GM12892 (cell line): Measurements from ENCODE around the gene KCNN1.
"Not testable (repeated sequence)": the region's sequence is repeated elsewhere in the genome, so short reads cannot be mapped to it uniquely, and the experiment has no call there.

Experiments
- DNase-seq: peaks from one replicate; pipeline ENCODE4 v3.0.0; 2011; ENCODE audit not compliant: insufficient read length
- FAIRE-seq: peaks from 2 replicates; lab custom pipeline; 2011; peaks lifted over from hg19 to GRCh38; lab: Jason Lieb, UNC
- POLR2A ChIP-seq: IDR thresholded peaks from 2 replicates; pipeline ENCODE4 v1.6.1; 2011; ENCODE audit warnings: low read depth, low read length, control low read depth
- POLR2AphosphoS5 ChIP-seq: IDR thresholded peaks from 2 replicates; pipeline ENCODE4 v1.6.1; 2011; ENCODE audit warnings: low read depth, low read length, control low read depth
- TAF1 ChIP-seq: IDR thresholded peaks from 2 replicates; pipeline ENCODE4 v1.6.1; 2011; ENCODE audit warnings: low read depth, mild to moderate bottlenecking, control low read depth, low read length, borderline replicate concordance

KCNN1 gene

DNA sequence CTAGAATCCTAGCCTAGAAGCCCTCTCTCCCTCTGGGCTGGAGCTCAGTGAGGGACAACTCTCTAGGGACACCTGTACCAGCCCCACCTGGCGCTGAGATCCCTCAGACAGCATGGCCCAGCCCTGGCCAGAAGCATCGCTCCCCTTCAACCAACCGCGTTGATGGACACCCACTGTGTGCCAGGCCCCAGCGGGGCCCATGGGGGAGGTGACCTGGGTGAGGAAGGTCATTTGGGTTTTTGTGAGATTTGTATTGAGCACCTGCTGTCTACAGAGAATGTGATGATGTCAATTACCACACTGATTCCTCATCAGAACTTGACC is 31.9 kb downstream of the KCNN1 start:
- no peak for TF ChIP-seq POLR2A
- TF ChIP-seq POLR2AphosphoS5, result no peak
- no peak for TF ChIP-seq TAF1
- FAIRE-seq, result no peak

DNA sequence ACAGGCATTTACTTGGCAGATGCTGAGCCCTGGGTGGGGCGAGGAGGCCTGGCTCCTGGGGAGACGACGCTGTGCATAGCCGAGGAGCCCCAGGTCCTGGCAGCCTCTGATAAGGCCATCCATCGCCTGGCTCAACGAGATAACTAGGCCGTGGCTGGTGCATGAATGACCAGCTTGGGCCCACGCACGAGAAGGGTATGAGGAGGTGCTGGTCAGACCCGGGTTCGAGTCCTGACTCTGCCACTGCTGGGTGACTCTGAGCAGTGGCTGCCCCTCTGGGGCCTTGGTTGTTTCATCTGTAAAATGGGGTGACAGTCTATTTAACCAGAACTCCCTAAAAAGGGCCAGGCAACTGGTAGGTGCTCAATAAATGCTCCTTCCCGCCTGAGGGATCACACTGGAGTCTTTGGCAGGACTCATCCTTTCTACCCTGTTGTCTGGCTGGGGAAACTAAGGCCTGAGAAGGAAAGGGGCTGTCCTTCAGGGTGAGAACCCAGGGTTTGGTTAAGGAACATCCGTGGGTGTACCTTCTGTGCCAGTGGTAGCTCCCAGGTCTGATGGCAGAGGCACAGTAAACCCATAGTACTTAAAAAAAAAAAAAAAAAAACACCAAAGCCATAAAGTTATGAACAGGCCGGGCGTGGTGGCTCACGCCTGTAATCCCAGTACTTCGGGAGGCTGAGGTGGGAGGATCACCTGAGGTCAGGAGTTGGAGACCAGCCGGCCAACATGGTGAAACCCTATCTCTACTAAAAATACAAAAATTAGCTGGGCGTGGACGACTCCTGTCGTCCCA is 33.0 kb downstream of the KCNN1 start:
- FAIRE-seq (no peak), DNase-seq (no peak)
- TF ChIP-seq POLR2A (no peak), TAF1 (no peak), POLR2AphosphoS5 (no peak)

More for the DNA sequence above, 31.9 kb downstream of the KCNN1 start:
- no peak for DNase-seq

DNA sequence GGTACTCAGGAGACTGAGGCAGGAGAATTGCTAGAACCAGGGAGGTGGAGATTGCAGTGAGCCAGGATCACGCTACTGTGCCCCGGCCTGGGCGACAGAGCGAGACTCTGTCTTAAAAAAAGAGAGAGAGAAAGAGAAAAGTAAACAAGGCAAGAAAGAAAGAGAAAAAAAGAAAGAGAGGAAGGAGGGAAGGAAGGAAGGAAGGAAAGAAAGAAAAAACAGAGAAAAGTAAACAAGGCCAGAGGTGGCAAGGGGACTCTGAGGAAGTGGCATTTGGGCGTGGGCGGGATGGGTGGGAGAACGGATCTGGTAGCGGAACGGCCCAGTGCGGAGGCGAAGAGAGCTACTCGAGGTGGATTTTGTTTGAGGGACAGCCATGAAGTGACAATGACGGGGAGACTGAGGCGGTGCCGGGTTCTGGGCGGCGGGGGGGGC is 33.6 kb downstream of the KCNN1 start:
- no peak for TF ChIP-seq POLR2AphosphoS5
- TF ChIP-seq POLR2A, result no peak
- no peak for TF ChIP-seq TAF1
- DNase-seq, result no peak
- no peak for FAIRE-seq

DNA sequence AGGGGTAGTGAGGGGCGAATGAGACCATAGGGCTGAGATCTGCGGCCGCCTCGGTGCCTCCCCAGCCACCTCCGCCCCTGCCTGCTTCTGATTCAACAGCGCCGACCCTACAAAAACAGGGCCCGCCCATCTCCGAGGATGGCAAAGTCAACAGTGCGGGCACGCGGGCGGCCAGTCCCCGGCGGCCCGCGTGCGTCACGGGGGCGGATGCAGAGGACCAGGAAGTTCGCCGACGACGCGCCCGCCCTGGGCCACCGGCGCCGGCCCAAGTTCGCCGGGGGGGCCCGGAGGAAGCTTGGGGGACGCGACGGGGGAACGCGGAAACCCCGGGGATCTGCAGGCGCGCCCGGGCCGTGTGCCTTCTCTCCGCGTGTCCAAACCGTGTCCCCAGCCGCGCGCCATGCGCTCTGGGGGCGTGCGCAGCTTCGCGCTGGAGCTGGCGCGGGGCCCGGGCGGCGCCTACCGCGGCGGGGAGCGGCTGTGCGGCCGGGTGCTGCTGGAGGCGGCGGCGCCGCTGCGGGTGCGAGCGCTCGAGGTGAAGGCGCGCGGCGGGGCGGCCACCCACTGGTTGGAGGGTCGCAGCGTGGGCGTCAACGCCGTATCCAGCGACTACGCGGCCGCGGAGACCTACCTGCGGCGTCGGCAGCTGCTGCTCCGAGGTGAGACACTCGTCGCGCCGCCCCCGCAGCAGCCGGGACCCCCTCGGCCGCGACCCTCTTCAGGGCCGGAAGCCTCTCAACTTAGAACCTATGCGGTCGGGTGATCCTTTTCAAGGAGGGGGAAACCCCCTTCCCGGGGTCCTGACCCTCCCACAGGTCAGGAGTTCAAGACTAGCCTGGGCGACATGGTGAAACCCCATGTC is 34.2 kb downstream of the KCNN1 start:
- FAIRE-seq, result no peak
- DNase-seq, result peak; percentile 83
- TF ChIP-seq POLR2AphosphoS5, result 0 out of 2 replicates have a peak, but pooled peaks have one; percentile 17
- peak; percentile 68; the same call in 1 of the 2 replicates for TF ChIP-seq POLR2A
- peak; percentile 17; the same call in 1 of the 2 replicates for TF ChIP-seq TAF1

DNA sequence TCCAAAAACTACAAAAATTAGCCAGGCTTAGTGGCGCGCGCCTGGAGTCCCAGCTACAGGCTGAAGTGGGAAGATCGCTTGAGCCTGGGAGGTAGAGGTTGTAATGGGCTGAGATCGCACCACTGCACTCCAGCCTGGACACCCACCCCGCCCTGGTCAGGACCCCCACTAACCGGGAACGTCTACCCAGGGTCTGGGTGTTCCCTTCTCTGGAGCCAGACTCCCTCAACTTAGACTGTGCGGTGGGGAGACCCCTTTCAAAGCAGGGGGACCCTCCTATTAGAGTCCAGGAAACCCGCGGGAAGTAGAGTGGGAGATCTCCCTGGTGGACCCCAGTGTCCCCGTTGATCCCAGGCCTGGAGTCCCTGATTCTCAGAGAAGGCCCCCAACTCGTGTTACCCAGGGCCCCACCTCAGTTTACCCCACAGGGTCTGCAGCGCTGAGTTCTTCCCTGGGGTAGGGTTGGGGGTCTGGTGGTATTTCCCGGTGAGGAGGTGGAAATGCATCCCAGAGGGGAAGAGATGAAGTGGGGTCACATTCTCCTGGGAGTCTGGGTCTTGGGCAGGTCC is 35.0 kb downstream of the KCNN1 start:
- DNase-seq, result no peak
- TF ChIP-seq POLR2AphosphoS5, result no peak
- TF ChIP-seq POLR2A, result no peak
- TF ChIP-seq TAF1, result no peak
- FAIRE-seq, result no peak

DNA sequence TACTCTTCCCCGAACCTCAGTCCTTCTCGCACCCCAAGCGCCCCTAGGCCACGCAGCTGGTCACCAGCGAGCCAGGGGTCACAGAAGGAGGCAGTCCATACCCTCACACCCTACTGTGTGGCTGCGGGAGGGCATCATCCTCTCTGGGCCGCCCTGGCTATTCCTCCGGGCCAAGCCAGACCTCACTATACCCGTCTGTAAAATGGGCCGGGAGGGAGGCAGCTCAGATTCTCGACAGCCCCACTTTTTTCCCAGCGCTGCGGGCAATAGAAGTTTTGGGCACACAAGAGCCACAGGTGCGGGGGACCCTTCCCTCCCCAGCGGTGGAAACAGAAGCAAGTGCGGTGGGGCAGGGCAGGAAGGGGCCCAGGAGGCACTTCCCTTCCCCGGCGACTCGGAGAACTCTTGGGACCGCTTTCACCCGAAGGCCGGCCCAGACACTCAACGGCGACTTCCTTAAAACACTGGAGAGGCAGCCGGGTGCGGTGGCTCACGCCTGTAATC is 35.5 kb downstream of the KCNN1 start:
- TF ChIP-seq TAF1 (no peak), POLR2A (no peak), POLR2AphosphoS5 (no peak)
- FAIRE-seq (no peak), DNase-seq (no peak)

DNA sequence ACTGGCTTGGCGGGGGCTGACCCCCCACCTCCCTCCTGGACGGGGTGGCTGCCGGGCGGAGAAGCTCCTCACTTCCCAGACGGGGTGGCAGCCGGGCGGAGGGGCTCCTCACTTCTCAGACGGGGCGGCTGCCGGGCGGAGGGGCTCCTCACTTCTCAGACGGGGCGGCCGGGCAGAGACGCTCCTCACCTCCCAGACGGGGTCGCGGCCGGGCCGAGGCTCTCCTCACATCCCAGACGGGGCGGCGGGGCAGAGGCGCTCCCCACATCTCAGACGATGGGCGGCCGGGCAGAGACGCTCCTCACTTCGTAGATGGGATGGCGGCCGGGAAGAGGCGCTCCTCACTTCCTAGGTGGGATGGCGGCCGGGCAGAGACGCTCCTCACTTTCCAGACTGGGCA is 38.8 kb downstream of the KCNN1 start:
- not testable (repeated sequence) for FAIRE-seq, DNase-seq

DNA sequence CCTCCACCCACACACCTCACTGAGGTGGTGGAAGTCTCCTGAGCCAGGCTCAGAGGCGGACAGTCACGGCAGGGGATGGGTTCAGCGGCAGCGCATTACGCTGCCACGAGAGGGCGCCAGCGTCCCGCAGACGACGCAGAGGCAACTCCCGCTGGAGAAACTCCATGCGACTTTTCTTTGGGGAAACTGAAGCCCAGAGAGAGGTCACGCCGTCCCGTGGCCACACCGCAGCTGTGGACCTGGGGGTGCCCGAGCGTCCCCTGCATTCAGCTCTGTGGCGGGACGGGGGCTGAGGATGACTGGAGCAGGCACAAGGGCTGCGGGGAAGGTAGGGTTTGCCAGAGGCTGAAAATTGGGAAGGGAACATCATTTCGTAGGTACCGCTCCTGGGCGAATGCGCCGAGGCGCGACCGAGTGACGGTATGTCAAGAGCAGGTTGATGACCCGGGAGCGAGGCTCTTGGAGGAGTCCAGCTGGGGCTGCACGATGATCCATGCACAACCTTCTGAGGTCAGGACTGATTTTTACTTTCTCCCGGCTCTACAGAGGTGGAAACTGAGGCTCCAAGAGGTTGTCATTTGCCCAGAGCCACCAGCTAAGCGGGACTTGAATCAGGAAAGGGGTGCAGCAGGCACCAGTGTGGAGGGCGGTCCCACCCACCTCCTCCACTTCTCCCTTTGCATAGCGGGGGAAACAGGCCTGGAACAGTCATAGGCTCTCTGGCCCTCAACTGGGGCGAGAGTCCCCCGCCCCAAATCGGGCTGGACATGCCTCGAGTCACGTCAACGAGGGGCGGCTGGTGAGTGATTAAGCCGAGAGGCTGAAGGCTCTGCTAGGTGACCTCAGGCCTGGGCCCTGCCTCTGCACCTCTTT is 40.4 kb downstream of the KCNN1 start:
- FAIRE-seq (no peak), DNase-seq (peak; percentile 81)
- no peak for TF ChIP-seq POLR2AphosphoS5
- no peak for TF ChIP-seq TAF1
- no peak for TF ChIP-seq POLR2A

DNA sequence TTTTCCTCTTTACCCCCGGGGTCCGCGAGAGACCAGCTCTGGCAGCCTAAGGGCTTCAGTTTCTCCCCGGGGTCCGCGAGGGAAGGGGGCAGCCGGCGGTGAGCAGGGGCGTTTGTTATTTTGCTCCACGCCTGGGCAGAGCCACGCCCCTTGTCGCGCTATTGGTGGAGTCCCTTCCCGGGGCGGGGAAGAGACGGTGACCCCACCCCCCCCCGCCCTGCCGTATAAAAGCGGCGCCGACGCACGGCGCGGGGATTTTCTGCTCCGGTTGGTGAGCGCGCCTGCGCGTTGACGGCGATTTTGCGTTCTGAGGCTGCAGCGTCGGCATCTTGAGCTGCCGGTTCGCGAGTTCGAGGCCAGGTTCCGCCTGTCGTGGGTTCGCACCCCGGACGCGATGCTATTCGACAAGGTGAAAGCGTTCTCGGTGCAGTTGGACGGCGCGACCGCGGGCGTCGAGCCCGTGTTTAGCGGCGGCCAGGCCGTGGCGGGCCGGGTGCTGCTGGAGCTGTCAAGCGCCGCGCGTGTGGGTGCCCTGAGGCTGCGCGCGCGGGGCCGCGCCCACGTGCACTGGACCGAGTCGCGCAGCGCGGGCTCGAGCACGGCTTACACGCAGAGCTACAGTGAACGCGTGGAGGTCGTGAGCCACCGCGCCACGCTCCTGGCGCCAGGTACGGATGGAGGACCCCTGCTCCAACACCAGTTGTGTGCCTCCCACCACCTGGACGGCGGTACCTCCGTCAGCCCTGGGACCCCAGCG is 41.2 kb downstream of the KCNN1 start, which contains the start of gene ARRDC2:
Gene ARRDC2, plus strand, starts transcription at position 254 of the 757 bp plus-strand sequence. Its CDS starts 141 bp downstream, at position 395.
- TF ChIP-seq POLR2A (peak; percentile 38; the same call in 1 of the 2 replicates), POLR2AphosphoS5 (no peak), TAF1 (no peak)
- DNase-seq (peak; percentile 98), FAIRE-seq (peak; percentile 98)

DNA sequence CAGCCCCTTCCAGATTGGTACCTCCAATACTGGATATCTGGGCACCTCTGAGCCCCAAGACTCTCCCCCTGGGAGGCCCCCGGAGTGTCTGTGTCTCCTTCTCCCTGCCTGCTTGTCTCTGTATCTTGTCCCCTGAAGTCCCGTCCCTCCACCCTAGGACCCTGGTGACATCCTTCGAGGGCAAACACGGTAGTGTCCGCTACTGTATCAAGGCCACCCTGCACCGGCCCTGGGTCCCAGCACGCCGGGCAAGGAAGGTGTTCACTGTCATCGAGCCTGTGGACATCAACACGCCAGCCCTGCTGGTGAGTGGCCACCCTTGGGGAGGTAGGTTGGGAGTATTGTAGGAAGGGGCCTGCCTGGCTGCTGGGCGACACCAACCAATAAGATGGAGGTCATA is 41.9 kb downstream of the KCNN1 start:
- DNase-seq (no peak), FAIRE-seq (no peak)
- TF ChIP-seq POLR2AphosphoS5, result no peak
- TF ChIP-seq POLR2A, result no peak
- no peak for TF ChIP-seq TAF1
